Lower leg skin (tissue), 3 donors: ENCODE data around the gene B3GAT2.

Experiments
- POLR2A ChIP-seq, 2 donors: fragments of 450-650 bp; IDR thresholded peaks; one replicate each; pipeline ENCODE4 v1.6.1; 2016 to 2017; ENCODE audit warnings: antibody characterized with exemption in 2 of 2, mild to moderate bottlenecking in 1 of 2, moderate library complexity in 1 of 2
- TF ChIP-seq, protein P1 (sequence below), 3 donors: fragments of 450-650 bp; IDR thresholded peaks; one replicate each; pipeline ENCODE4 v1.5.1; 2016; ENCODE audit warnings: antibody characterized with exemption in 3 of 3, mild to moderate bottlenecking in 3 of 3, moderate library complexity in 2 of 3

DNA sequence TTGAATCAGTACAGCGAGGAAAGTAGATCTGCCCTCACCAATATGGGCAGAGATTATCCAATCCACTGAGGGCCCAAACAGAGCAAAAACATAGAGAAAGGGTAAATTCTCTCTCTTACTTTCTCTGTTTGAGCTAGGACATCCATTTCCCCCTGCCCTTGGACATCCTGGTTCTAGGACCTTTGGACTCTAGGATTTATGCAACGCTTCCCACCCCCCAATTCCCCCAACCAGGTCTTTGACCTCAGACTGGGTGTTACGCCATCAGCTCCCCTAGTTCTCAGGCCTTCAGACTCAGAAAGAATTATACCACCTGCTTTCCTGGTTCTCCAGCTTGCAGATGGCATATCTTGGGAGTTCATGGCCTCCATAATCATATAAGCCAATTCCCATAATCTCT lies 10.2 kb upstream of the B3GAT2 start:
- TF ChIP-seq, protein P1, sequence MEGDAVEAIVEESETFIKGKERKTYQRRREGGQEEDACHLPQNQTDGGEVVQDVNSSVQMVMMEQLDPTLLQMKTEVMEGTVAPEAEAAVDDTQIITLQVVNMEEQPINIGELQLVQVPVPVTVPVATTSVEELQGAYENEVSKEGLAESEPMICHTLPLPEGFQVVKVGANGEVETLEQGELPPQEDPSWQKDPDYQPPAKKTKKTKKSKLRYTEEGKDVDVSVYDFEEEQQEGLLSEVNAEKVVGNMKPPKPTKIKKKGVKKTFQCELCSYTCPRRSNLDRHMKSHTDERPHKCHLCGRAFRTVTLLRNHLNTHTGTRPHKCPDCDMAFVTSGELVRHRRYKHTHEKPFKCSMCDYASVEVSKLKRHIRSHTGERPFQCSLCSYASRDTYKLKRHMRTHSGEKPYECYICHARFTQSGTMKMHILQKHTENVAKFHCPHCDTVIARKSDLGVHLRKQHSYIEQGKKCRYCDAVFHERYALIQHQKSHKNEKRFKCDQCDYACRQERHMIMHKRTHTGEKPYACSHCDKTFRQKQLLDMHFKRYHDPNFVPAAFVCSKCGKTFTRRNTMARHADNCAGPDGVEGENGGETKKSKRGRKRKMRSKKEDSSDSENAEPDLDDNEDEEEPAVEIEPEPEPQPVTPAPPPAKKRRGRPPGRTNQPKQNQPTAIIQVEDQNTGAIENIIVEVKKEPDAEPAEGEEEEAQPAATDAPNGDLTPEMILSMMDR (IDR thresholded peaks at IDR 0.05) = no peak
- TF ChIP-seq POLR2A (IDR thresholded peaks at IDR 0.05) = no peak
